ENCODE measurements around the gene ATP2B2. TPM values are rescaled to one million over a fixed set of nuclear protein-coding genes. Genes with fewer than 3 reads are reported as not detected.

Gene ATP2B2
- total and polyA plus RNA-seq, 2 of the 8 experiments (the other 6 are each of a cell fraction or from before 2014, with no cell fraction given): 0.14 to 1.2 TPM

DNA sequence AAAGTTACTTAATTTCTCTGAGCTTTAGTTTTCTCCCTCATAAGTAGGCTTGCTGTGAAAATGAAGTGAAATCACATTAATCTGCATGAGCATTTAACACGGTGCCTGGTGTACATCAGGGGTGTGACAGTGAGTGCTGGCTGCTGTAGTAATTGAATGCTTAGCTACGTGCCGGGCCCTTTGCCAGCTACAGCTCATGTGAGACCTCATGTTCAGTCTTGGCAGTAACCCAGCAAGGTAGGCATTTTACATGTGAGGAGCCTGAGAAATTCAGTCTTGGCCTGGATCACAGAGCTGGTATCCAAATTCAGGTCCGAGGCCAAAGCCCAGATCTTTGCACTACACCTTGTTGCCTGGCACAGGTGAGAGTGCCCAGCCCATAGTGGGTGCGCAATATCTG lies 221.7 kb downstream of the ATP2B2 start:
- FAIRE-seq: no peak

More for the DNA sequence above, 221.7 kb downstream of the ATP2B2 start:
- WGBS, 2 experiments (ENCODE audit: extremely low coverage in 1 of 2, insufficient coverage in 1 of 2, insufficient read length in 1 of 2, insufficient replicate concordance in 2 of 2, low coverage in 1 of 2, low lambda C conversion rate in 2 of 2, missing lambda C conversion rate in 1 of 2): 93% methylated on average over 5 of the region's 5 CpGs; no CpG with 5 or more reads in 1 of the 2 experiments
- Histone ChIP-seq H3K36me3 (ENCODE audit: control insufficient read depth in 2 of 4, insufficient read depth in 4 of 4, low read length in 3 of 4) (peaks cover 3 to 23% (median 18%) of the 10 kb centered on the region in 4 experiments), H3K27ac (ENCODE audit: low read depth, low read length) (no peak overlapping the region), H4K5ac (ENCODE audit: insufficient read length, low read depth, low read length) (no peak overlapping the region), H4K91ac (replicated peaks; ENCODE audit: insufficient read length, low read length) (no peak overlapping the region), H3K4me1 (replicated peaks in 1 of 4; ENCODE audit: control insufficient read depth in 3 of 4, insufficient read depth in 4 of 4, low read length in 3 of 4) (peaks cover 0 to 7% (median 4%) of the 10 kb centered on the region in 4 experiments; a peak in 5 of 7 replicates), H3K23ac (ENCODE audit: insufficient read length) (no peak overlapping the region), H3K79me2 (ENCODE audit: control insufficient read depth in 1 of 2, insufficient read depth in 2 of 2, low read length in 2 of 2) (no peaks in the 10 kb centered on the region), H2BK12ac (ENCODE audit: low read depth, low read length) (no peak overlapping the region), H3K27me3 (replicated peaks in 1 of 4; ENCODE audit: control insufficient read depth in 3 of 4, extremely low read depth in 1 of 4, insufficient read depth in 3 of 4, low read length in 3 of 4) (no peaks in the 10 kb centered on the region), H3K79me1 (ENCODE audit: low read depth, low read length) (no peaks in the 10 kb centered on the region), H3K4me3 (ENCODE audit: extremely low read depth in 1 of 4, insufficient read depth in 2 of 4, low read depth in 3 of 4, low read length in 4 of 4) (no peak overlapping the region), H2BK15ac (ENCODE audit: low read length) (no peak overlapping the region), H2BK5ac (ENCODE audit: low read depth, low read length) (no peak overlapping the region), H4K8ac (ENCODE audit: extremely low read depth, insufficient read depth, low read length) (no peak overlapping the region), H2AK5ac (ENCODE audit: low read depth, low read length) (no peak overlapping the region), H3K4me2 (ENCODE audit: insufficient read depth in 1 of 2, low read depth in 2 of 2, low read length in 2 of 2) (no peak overlapping the region), H3K23me2 (ENCODE audit: low read depth, low read length) (no peaks in the 10 kb centered on the region), H3K14ac (ENCODE audit: insufficient read length) (no peak overlapping the region), H2AFZ (ENCODE audit: low read length) (no peak overlapping the region), H3K56ac (replicated peaks; ENCODE audit: insufficient read length, low read depth, low read length) (no peak overlapping the region), H4K20me1 (replicated peaks in 1 of 2; ENCODE audit: control insufficient read depth in 1 of 2, insufficient read depth in 2 of 2, low read length in 2 of 2) (peaks cover 0 to 3% of the 10 kb centered on the region in 2 experiments), H3K9ac (replicated peaks in 1 of 4; ENCODE audit: extremely low read depth in 1 of 4, low read depth in 3 of 4, low read length in 3 of 4) (no peak overlapping the region), H2BK120ac (replicated peaks; ENCODE audit: low read depth, low read length) (no peak overlapping the region), H3K4ac (replicated peaks; ENCODE audit: insufficient read length, low read depth, low read length) (no peak overlapping the region), H3K18ac (ENCODE audit: extremely low read depth, low read length) (no peak overlapping the region), H2BK20ac (ENCODE audit: low read length) (no peak overlapping the region), H3K9me3 (ENCODE audit: insufficient read depth in 2 of 2, low read depth in 1 of 2, low read length in 1 of 2) (no peaks in the 10 kb centered on the region)
- POLR2A ChIA-PET (ENCODE audit: partially characterized antibody): interaction anchor here (0.8 to 1.2 kb wide), 2 partner anchors 8 to 14 kb away, joined by 4 read pairs; no protein-coding TSS in a partner anchor
- no peak for DNase-seq (ENCODE audit: low read depth in 1 of 2, low spot score in 2 of 2)
- CTCF ChIA-PET (ENCODE audit: partially characterized antibody): interaction anchor here (0.6 to 2.2 kb wide), 7 partner anchors 9 to 111 kb away, joined by 3 to 9 read pairs (median 4); partner anchors contain the start of gene GHRL
- TF ChIP-seq GABPA (IDR thresholded peaks at IDR 0.05; ENCODE audit: borderline replicate concordance, insufficient read depth, low read length) (no peak), NANOG (IDR thresholded peaks at IDR 0.05; ENCODE audit: insufficient read depth, low read depth, low read length, poor library complexity, severe bottlenecking) (no peak), POLR2A (IDR thresholded peaks at IDR 0.05; ENCODE audit: control extremely low read depth in 1 of 2, low read depth in 2 of 2, low read length in 2 of 2) (no peak), RXRA (IDR thresholded peaks at IDR 0.05; ENCODE audit: insufficient read depth, low read depth, low read length) (no peak), EZH2 (IDR thresholded peaks at IDR 0.05; ENCODE audit: low read depth, low read length, severe bottlenecking) (no peak), NRF1 (IDR thresholded peaks at IDR 0.05; ENCODE audit: low read depth, low read length) (no peak), SIN3A (conservative IDR thresholded peaks at IDR 0.05 in 1 of 2, IDR thresholded peaks at IDR 0.05 in 1 of 2; ENCODE audit: low read depth in 1 of 2, low read length in 2 of 2) (no peak)

Data from H1 (cell line).